B cell (primary cell): ENCODE measurements around the gene RAB11FIP3.

ENCODE experiments used
- EZH2 ChIP-seq: IDR thresholded peaks from 2 replicates; pipeline ENCODE4 v1.6.1; 2012; ENCODE audit warnings: borderline replicate concordance, low read depth, mild to moderate bottlenecking, moderate library complexity, low read length; ENCODE audit not compliant: insufficient read depth, poor library complexity, severe bottlenecking
- TF ChIP-seq, protein P1 (sequence below): fragments of 200-600 bp; IDR thresholded peaks from one replicate; pipeline ENCODE4 v1.8.0; 2022; ENCODE audit warnings: antibody characterized with exemption, mild to moderate bottlenecking

DNA sequence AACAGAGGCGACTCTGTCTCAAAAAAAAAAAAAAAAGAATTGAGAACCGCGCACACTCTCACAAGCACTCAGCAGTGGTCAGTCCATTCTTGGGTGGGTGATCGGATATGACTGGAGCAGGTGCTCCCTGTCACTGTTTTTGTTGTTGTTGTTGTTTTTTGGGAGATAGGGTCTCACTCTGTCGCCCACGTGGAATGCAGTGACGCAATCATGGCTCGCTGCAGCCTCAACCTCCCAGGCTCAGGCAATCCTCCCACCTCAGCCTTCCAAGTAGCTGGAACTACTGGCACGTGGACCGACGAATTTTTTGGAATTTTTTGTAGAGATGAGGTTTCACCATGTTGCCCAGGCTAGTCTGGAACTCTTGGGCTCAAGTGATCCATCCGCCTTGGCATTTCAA is 30.0 kb downstream of the RAB11FIP3 start:
- TF ChIP-seq, protein P1, sequence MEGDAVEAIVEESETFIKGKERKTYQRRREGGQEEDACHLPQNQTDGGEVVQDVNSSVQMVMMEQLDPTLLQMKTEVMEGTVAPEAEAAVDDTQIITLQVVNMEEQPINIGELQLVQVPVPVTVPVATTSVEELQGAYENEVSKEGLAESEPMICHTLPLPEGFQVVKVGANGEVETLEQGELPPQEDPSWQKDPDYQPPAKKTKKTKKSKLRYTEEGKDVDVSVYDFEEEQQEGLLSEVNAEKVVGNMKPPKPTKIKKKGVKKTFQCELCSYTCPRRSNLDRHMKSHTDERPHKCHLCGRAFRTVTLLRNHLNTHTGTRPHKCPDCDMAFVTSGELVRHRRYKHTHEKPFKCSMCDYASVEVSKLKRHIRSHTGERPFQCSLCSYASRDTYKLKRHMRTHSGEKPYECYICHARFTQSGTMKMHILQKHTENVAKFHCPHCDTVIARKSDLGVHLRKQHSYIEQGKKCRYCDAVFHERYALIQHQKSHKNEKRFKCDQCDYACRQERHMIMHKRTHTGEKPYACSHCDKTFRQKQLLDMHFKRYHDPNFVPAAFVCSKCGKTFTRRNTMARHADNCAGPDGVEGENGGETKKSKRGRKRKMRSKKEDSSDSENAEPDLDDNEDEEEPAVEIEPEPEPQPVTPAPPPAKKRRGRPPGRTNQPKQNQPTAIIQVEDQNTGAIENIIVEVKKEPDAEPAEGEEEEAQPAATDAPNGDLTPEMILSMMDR, result no peak
- TF ChIP-seq EZH2, result no peak
